ENCODE results near the gene RASL10A. TPM values are rescaled to one million over a fixed set of nuclear protein-coding genes. Genes with fewer than 3 reads are reported as not detected.

RASL10A gene
- total and polyA plus RNA-seq, 4 experiments from 2014 or later: 0.36 to 0.79 TPM; not detected in 2

DNA sequence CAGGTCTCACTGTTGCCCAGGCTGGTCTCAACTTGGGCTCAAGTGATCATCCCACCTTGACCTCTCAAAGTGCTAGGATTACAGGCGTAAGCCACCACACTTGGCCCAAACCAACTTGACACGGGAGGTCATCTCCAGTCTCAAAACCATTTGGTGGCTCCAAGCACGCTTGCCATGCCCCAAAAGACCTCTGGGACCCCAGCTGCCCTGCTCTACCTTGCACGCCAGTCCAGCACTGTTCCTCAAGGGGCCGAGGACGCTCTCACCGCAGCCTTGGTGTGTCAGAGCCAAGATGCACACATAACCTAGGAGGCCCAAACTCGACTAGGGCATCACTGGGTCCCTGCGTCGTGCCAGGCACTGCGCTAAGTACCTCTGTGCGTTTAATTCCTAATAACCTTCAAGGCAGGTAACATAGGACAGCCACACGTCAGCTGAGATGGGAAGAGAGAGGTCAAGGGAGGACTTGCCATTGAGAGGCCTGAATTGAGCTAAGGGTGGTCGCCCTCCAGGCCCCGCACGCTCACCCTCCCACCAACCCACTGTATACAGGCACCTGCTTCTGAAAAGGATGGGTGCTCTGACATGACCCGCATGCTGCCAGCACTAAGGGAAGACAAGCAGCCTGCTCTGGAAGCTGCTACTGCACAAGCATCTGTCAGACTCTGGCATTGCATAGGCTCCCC, 13.6 kb downstream of the RASL10A start:
- Histone ChIP-seq H3K27ac (ENCODE audit: low read depth, low read length) (no peak overlapping the region), H3K4me3 (ENCODE audit: low read length in 2 of 2) (no peak overlapping the region), H3K9me3 (ENCODE audit: control insufficient read depth in 1 of 2, low read length in 2 of 2) (no peaks in the 10 kb centered on the region), H3K36me3 (ENCODE audit: insufficient read depth, low read length) (peaks cover 35% of the 10 kb centered on the region), H3K4me1 (ENCODE audit: insufficient read depth, low read length) (peaks cover 6% of the 10 kb centered on the region), H3K27me3 (ENCODE audit: insufficient read depth, low read length) (no peaks in the 10 kb centered on the region)
- intact Hi-C loops (cut with micrococcal nuclease): no loop called here
- Mint-ChIP-seq H3K36me3 (peaks cover 31 to 40% of the 10 kb centered on the region in 2 donors), H3K4me1 (peaks cover 4 to 16% (median 11%) of the 10 kb centered on the region in 4 donors), H3K9me3 (no peaks in the 10 kb centered on the region), H3K4me3 (no peak overlapping the region), H3K27ac (peak overlapping the region in 3 of 7 donors; percentile 30 to 88 (median 57)), H3K27me3 (peaks cover 0 to 4% of the 10 kb centered on the region in 2 donors)
- ChIA-PET POLR2A (ENCODE audit: partially characterized antibody) (no interaction called here), CTCF (ENCODE audit: partially characterized antibody) (no interaction called here)
- no peak for DNase-seq

DNA sequence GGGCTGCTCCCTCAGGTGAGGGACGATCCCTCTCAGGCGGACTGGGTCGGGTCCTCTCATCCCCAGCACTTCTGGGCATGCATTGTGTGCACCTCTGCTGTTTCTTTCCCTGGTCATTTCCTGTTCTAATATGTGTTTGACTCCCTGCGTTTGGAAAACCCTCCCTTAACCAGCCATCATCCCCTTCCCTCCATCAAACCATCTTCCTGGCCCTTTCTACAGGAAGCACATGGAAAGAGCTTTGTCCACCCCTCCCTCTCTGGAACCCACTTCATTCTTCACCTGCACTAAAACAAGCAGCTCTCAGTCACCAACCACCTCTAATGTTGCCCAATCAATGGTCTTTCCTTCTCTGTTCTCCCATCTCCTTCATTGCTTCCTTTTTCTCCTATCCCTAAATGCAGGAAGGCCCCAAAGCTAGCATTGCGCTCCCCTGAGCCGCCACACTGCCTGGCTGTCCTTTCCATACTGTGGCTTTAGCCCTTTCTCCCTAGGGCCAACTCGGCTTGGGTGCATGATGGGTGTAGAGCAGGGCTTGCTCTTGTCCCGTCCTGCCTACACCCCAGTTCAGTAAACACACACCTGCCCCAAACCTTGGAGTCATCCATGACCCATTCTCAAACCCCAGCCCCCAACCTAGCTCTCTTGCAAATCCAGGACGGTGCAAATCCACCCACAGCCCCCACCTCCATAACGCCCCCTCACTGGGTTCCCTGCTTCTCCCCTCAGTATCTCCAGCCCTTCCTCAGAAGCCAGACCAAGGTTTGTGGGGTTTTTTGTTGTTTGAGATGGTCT, 14.5 kb downstream of the RASL10A start:
- no peak overlapping the region for H3K27ac ChIP-seq (ENCODE audit: low read depth, low read length)
- ChIA-PET POLR2A (ENCODE audit: partially characterized antibody) (interaction anchor here (0.7 kb wide), 1 partner anchor 13 kb away, joined by 3 read pairs; no protein-coding TSS in a partner anchor), CTCF (ENCODE audit: partially characterized antibody) (no interaction called here)
- peaks cover 43% of the 10 kb centered on the region for H3K36me3 ChIP-seq (ENCODE audit: insufficient read depth, low read length)
- peaks cover 0 to 4% of the 10 kb centered on the region in 2 donors for H3K27me3 Mint-ChIP-seq
- H3K9me3 ChIP-seq (ENCODE audit: control insufficient read depth in 1 of 2, low read length in 2 of 2): no peaks in the 10 kb centered on the region
- no peak overlapping the region for H3K4me3 Mint-ChIP-seq
- peaks cover 2 to 11% (median 8%) of the 10 kb centered on the region in 4 donors for H3K4me1 Mint-ChIP-seq
- H3K27me3 ChIP-seq (ENCODE audit: insufficient read depth, low read length): no peaks in the 10 kb centered on the region
- no peak overlapping the region for H3K4me3 ChIP-seq (ENCODE audit: low read length in 2 of 2)
- peaks cover 3% of the 10 kb centered on the region for H3K4me1 ChIP-seq (ENCODE audit: insufficient read depth, low read length)
- peaks cover 36 to 48% of the 10 kb centered on the region in 2 donors for H3K36me3 Mint-ChIP-seq
- intact Hi-C loops (cut with micrococcal nuclease): no loop called here
- no peak for DNase-seq
- peak overlapping the region in 6 of 7 donors; percentile 29 to 90 (median 74) for H3K27ac Mint-ChIP-seq
- no peaks in the 10 kb centered on the region for H3K9me3 Mint-ChIP-seq

GRCh38 chr22:29300467-29300806, 15.1 kb downstream of the RASL10A start:
- Histone ChIP-seq H3K4me1 (ENCODE audit: insufficient read depth, low read length) (no peaks in the 10 kb centered on the region), H3K36me3 (ENCODE audit: insufficient read depth, low read length) (peaks cover 49% of the 10 kb centered on the region), H3K9me3 (ENCODE audit: control insufficient read depth in 1 of 2, low read length in 2 of 2) (no peaks in the 10 kb centered on the region), H3K4me3 (ENCODE audit: low read length in 2 of 2) (no peak overlapping the region), H3K27me3 (ENCODE audit: insufficient read depth, low read length) (no peaks in the 10 kb centered on the region), H3K27ac (ENCODE audit: low read depth, low read length) (no peak overlapping the region)
- H3K4me3 Mint-ChIP-seq: no peak overlapping the region
- no peaks in the 10 kb centered on the region for H3K9me3 Mint-ChIP-seq
- H3K27ac Mint-ChIP-seq: peak overlapping the region in 1 of 7 donors; percentile 62
- ChIA-PET CTCF (ENCODE audit: partially characterized antibody) (no interaction called here), POLR2A (ENCODE audit: partially characterized antibody) (interaction anchor here (0.7 kb wide), 1 partner anchor 12 kb away, joined by 3 read pairs; no protein-coding TSS in a partner anchor)
- intact Hi-C loops (cut with micrococcal nuclease): no loop called here
- peaks cover 40 to 54% of the 10 kb centered on the region in 2 donors for H3K36me3 Mint-ChIP-seq
- H3K27me3 Mint-ChIP-seq: peaks cover 0 to 3% of the 10 kb centered on the region in 2 donors
- no peak for DNase-seq
- H3K4me1 Mint-ChIP-seq: peaks cover 0 to 8% (median 6%) of the 10 kb centered on the region in 4 donors

- ChIA-PET POLR2A (ENCODE audit: partially characterized antibody) (no interaction called here), CTCF (ENCODE audit: partially characterized antibody) (no interaction called here)
- Histone ChIP-seq H3K36me3 (ENCODE audit: insufficient read depth, low read length) (peaks cover 59% of the 10 kb centered on the region), H3K27ac (ENCODE audit: low read depth, low read length) (no peak overlapping the region), H3K4me3 (ENCODE audit: low read length in 2 of 2) (no peak overlapping the region), H3K9me3 (ENCODE audit: control insufficient read depth in 1 of 2, low read length in 2 of 2) (no peaks in the 10 kb centered on the region), H3K27me3 (ENCODE audit: insufficient read depth, low read length) (no peaks in the 10 kb centered on the region), H3K4me1 (ENCODE audit: insufficient read depth, low read length) (no peaks in the 10 kb centered on the region)
- H3K4me1 Mint-ChIP-seq: peaks cover 0 to 8% (median 2%) of the 10 kb centered on the region in 4 donors
- intact Hi-C loops (cut with micrococcal nuclease): no loop called here
- DNase-seq: no peak
- peaks cover 40 to 63% of the 10 kb centered on the region in 2 donors for H3K36me3 Mint-ChIP-seq
- peaks cover 0 to 2% of the 10 kb centered on the region in 2 donors for H3K27me3 Mint-ChIP-seq
- H3K27ac Mint-ChIP-seq: peak overlapping the region in 3 of 7 donors; percentile 31 to 68 (median 47)
- H3K4me3 Mint-ChIP-seq: no peak overlapping the region
- no peaks in the 10 kb centered on the region for H3K9me3 Mint-ChIP-seq
Measured at GRCh38 chr22:29299136-29299900, 16.2 kb downstream of the RASL10A start.

- intact Hi-C loops (cut with micrococcal nuclease): no loop called here
- Histone ChIP-seq H3K4me3 (ENCODE audit: low read length in 2 of 2) (no peak overlapping the region), H3K9me3 (ENCODE audit: control insufficient read depth in 1 of 2, low read length in 2 of 2) (no peaks in the 10 kb centered on the region), H3K27me3 (ENCODE audit: insufficient read depth, low read length) (no peaks in the 10 kb centered on the region), H3K36me3 (ENCODE audit: insufficient read depth, low read length) (peaks cover 62% of the 10 kb centered on the region), H3K4me1 (ENCODE audit: insufficient read depth, low read length) (no peaks in the 10 kb centered on the region), H3K27ac (ENCODE audit: low read depth, low read length) (no peak overlapping the region)
- DNase-seq: no peak
- Mint-ChIP-seq H3K4me1 (peaks cover 0 to 8% (median 2%) of the 10 kb centered on the region in 4 donors), H3K27me3 (no peaks in the 10 kb centered on the region), H3K9me3 (no peaks in the 10 kb centered on the region), H3K36me3 (peaks cover 40 to 70% of the 10 kb centered on the region in 2 donors), H3K4me3 (no peak overlapping the region), H3K27ac (peak overlapping the region in 1 of 7 donors; percentile 47)
- ChIA-PET POLR2A (ENCODE audit: partially characterized antibody) (no interaction called here), CTCF (ENCODE audit: partially characterized antibody) (no interaction called here)
Measured at GRCh38 chr22:29298641-29299040, 16.9 kb downstream of the RASL10A start.

- H3K36me3 Mint-ChIP-seq: peaks cover 58 to 94% of the 10 kb centered on the region in 2 donors
- Histone ChIP-seq H3K36me3 (ENCODE audit: insufficient read depth, low read length) (peaks cover 94% of the 10 kb centered on the region), H3K27me3 (ENCODE audit: insufficient read depth, low read length) (no peaks in the 10 kb centered on the region), H3K4me1 (ENCODE audit: insufficient read depth, low read length) (no peaks in the 10 kb centered on the region), H3K27ac (ENCODE audit: low read depth, low read length) (no peak overlapping the region), H3K9me3 (ENCODE audit: control insufficient read depth in 1 of 2, low read length in 2 of 2) (no peaks in the 10 kb centered on the region), H3K4me3 (ENCODE audit: low read length in 2 of 2) (no peak overlapping the region)
- peak overlapping the region in 2 of 7 donors; percentile 24 to 25 for H3K27ac Mint-ChIP-seq
- no peaks in the 10 kb centered on the region for H3K9me3 Mint-ChIP-seq
- intact Hi-C loops (cut with micrococcal nuclease): no loop called here
- no peak overlapping the region for H3K4me3 Mint-ChIP-seq
- H3K27me3 Mint-ChIP-seq: no peaks in the 10 kb centered on the region
- DNase-seq: no peak
- POLR2A ChIA-PET (ENCODE audit: partially characterized antibody): no interaction called here
- H3K4me1 Mint-ChIP-seq: peaks cover under 1 to 16% (median 4%) of the 10 kb centered on the region in 4 donors
- CTCF ChIA-PET (ENCODE audit: partially characterized antibody): no interaction called here
Measured at GRCh38 chr22:29292379-29292778, 23.1 kb downstream of the RASL10A start.

- H3K9me3 ChIP-seq (ENCODE audit: control insufficient read depth in 1 of 2, low read length in 2 of 2): no peaks in the 10 kb centered on the region
- H3K4me1 ChIP-seq (ENCODE audit: insufficient read depth, low read length): no peaks in the 10 kb centered on the region
- H3K36me3 ChIP-seq (ENCODE audit: insufficient read depth, low read length): peaks cover 90% of the 10 kb centered on the region
- H3K36me3 Mint-ChIP-seq: peaks cover 60 to 93% of the 10 kb centered on the region in 2 donors
- peak overlapping the region in 1 of 7 donors; percentile 15 for H3K27ac Mint-ChIP-seq
- no peaks in the 10 kb centered on the region for H3K27me3 ChIP-seq (ENCODE audit: insufficient read depth, low read length)
- no peak overlapping the region for H3K4me3 ChIP-seq (ENCODE audit: low read length in 2 of 2)
- POLR2A ChIA-PET (ENCODE audit: partially characterized antibody): no interaction called here
- H3K27ac ChIP-seq (ENCODE audit: low read depth, low read length): no peak overlapping the region
- no peaks in the 10 kb centered on the region for H3K9me3 Mint-ChIP-seq
- intact Hi-C loops (cut with micrococcal nuclease): no loop called here
- DNase-seq: no peak
- no peak overlapping the region for H3K4me3 Mint-ChIP-seq
- CTCF ChIA-PET (ENCODE audit: partially characterized antibody): no interaction called here
- no peaks in the 10 kb centered on the region for H3K27me3 Mint-ChIP-seq
- H3K4me1 Mint-ChIP-seq: peaks cover 7 to 21% (median 11%) of the 10 kb centered on the region in 4 donors
Measured at GRCh38 chr22:29291215-29291614, 24.3 kb downstream of the RASL10A start.
